SW480 (cell line): Measurements from ENCODE around the gene FAM219A.

Experiments
- DNase-seq: peaks from one replicate; pipeline ENCODE4 v3.0.0-alpha.2; 2016; ENCODE audit warnings: low spot score

Gene FAM219A, protein sequence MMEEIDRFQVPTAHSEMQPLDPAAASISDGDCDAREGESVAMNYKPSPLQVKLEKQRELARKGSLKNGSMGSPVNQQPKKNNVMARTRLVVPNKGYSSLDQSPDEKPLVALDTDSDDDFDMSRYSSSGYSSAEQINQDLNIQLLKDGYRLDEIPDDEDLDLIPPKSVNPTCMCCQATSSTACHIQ

GRCh38 chr9:34458013-34458958, at the start of gene FAM219A, which contains the start of gene DNAI1:
Gene FAM219A (minus strand): TSS chr9:34458570. CDS start chr9:34458263, 307 bp downstream.
Gene DNAI1 (plus strand): TSS chr9:34458805. CDS start chr9:34459006, 201 bp downstream.
- peak; percentile 97 for DNase-seq

- DNase-seq = no peak
Observed at GRCh38 chr9:34507966-34508365, 49.6 kb upstream of the FAM219A start.

DNA sequence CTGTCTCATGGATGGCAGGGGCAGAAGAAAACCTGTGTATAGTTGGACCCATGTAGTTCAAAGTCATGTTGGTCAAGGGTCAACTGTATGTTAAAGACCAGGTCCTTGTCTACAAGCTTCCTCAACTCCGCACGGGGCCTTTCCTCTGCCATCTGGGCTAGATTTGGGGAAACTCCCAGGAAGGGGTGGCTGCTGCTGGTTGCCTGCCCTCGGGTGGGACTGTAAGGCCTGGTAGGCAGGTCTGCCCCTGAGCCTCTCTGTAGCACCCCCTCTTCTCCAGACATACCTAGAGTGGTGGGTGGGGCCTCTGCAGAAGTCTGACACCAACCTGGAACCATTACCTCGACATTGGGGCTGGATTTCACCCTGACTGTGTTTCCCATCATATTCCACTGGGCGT, 49.2 kb upstream of the FAM219A start:
- DNase-seq = no peak

DNA sequence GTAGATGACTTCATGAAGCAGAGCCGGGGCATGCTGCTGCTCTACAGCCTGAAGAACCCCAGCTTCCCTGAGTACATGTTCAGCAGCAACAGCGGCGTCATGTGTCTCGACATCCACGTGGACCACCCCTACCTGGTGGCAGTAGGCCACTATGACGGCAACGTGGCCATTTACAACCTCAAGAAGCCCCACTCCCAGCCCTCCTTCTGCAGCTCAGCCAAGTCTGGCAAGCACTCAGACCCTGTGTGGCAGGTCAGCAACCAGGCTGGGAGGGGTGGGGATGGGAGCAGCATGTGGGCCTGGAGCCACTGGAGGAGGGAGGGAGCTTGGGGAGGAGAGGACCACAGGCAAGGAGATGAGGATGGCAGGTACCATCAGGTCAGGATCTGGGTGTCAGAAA, 48.3 kb upstream of the FAM219A start:
- DNase-seq = no peak

- no peak for DNase-seq
Observed at GRCh38 chr9:34505370-34506120, 47.2 kb upstream of the FAM219A start.

DNA sequence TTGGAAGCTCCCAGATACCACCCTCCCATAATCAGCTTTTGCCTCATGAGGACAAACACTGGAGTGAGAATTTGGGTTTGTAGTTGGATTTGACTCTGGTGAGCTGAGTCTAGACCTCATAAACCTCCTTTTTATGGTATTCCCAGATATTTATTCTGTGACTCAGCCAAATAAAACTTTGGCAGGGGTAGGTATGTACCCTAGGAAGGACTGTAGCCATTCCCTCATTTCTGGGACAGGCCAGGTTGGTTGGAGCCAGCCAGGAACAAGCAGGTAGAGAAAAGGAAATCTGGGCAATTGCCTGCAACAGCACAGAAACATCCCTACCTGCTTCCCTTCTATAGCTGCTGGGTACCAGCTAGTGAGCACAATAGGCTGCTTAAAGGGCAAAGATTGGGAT, 45.0 kb upstream of the FAM219A start:
- DNase-seq = no peak

DNA sequence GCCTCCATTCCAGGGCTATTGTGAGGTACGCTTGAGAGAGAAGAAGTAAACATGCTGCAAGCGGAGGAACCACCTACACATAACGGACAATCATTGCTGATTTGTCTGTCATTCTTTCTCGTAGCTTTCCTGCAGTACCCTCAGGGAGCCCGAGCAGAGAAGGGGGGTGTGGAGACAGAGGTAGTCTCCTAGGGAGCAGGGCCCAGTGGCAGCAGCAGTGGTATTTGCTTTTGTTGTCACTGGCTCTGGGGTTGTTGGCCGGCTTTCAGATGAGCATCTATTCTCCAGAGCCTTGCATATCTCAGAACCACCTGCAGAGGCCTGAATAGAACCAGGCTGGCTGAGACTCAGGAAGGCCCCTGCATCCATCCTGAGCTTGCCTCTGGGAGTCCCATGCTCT, 44.5 kb upstream of the FAM219A start:
- DNase-seq = no peak

- DNase-seq = no peak
Observed at GRCh38 chr9:34502471-34502870, 44.1 kb upstream of the FAM219A start.

DNA sequence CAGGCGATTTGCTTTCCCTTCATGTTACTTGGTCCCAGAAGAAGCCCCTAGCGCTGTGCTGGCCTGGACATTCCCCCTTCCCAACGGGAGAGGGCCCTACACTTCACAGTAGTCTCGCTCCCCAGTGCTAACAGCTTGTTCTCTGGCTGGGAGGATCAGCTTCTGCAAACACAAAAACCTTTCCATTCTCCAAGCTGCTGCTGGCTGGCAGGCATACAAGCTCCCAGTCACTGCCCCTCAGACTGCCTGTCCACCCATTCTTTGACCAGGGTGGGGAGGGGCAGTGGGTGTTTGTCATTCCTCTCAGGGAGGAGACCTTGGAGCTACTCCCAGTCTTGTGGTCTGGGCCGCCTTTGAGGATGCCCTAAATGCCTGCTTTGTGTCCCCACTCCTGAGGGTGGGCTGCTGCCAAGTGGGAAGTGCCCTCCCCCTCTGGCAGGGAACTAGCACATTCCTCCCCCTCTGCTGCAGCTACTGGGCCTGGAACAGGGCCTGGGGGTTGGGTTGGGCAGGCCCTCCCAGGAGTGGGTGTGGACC, 43.6 kb upstream of the FAM219A start:
- peak; percentile 63 for DNase-seq

DNA sequence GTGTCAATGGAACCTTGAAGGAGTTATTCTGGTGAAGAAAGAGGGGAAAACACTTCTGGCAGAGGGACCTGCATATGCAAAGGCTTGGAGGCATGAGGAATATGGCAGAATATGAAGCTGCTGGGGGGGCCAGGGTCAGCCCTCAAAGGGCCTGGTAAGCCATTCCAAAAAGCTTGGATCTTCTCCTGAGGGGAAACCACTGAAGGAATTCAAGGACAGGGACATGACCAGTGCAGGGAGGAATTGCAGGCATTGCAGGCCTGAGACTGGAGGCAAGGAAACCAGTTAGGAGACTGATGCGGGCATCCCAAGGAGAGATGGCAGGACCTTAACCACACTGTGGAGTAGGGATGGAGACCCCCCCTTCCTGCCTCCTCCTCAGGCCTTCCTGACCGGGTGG, 43.0 kb upstream of the FAM219A start:
- no peak for DNase-seq

GRCh38 chr9:34500623-34501267, 42.4 kb upstream of the FAM219A start:
- peak; percentile 51 for DNase-seq

GRCh38 chr9:34499076-34499475, 40.7 kb upstream of the FAM219A start:
- DNase-seq = no peak

- no peak for DNase-seq
Observed at GRCh38 chr9:34498553-34498952, 40.2 kb upstream of the FAM219A start.

DNA sequence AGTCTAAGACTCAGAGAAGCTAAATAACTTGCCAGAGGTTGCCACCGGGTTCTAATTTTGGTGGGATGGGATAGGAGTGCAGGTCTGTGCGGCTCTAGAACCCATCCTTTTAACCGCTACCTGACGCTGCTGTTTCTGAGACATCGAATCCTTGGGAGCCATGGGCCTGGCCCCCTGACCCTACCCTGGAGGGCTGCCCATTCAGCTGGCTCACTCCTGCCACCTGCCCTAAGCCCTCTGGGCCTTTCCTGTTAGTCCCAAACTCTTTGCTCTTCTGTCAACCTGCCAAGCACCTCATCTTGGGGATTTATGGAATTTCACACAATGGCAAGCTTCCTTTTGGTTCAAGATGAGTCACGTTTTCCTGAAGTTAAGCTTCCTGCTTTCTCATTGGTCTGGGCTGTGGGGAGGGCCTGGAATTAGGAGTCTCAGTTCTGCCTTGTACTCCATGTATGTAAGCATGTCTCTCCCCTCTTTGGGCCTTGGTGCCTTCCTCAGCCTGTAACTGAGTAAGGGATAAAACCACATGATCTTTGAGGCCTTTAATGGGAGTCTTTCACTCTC, 37.9 kb upstream of the FAM219A start:
- DNase-seq = peak; percentile 37

GRCh38 chr9:34493972-34494535, 35.7 kb upstream of the FAM219A start:
- peak; percentile 29 for DNase-seq

GRCh38 chr9:34492051-34492450, 33.7 kb upstream of the FAM219A start:
- peak; percentile 26 for DNase-seq

DNA sequence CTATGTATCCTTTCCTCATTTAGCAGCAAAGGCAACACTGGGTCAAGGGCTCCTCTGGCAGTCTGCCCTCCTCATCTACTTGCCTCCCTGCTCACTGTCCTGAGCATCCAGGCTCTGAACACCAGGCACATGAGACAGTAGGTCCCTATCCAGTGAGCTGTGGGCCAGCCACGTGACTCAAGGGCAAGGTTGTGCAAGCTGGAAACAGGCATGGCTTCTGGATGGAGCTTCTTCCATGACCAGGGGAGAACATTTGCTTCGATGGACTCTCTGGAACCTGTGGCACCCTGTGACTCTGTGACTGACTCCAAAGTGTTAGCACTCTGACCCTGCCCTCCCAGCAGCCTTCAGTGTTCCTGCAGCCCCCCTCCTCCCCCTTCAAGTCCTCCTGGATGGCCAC, 33.2 kb upstream of the FAM219A start:
- DNase-seq = no peak

- no peak for DNase-seq
Observed at GRCh38 chr9:34490760-34491159, 32.4 kb upstream of the FAM219A start.

DNA sequence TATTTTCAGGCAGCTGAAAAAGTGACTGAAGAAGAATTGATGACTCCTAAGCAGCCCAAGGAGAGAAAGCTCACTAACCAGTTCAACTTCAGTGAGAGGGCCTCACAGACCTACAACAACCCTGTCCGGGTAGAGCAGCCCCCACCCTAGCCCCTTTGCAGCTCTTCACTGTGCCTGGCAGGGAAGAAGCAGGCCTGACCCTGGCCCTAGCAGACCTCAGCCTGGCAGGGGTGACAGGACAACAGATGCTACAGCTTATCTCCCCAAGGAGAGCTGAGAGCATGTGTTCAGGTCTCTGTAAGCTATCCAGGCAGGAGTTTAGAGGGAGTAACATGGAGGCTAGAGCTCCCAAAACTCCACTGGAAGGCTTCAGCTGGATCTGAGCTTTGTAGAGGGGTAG, 32.0 kb upstream of the FAM219A start:
- DNase-seq = no peak

GRCh38 chr9:34486572-34486971, 28.2 kb upstream of the FAM219A start:
- DNase-seq = no peak

- no peak for DNase-seq
Observed at GRCh38 chr9:34485822-34486221, 27.5 kb upstream of the FAM219A start.
